Cardiac muscle cell (in vitro differentiated cells and primary cell): Measurements from ENCODE around the gene ZNF579. TPM values are rescaled to one million over a fixed set of nuclear protein-coding genes. Genes with fewer than 3 reads are reported as not detected.

Experiments used
- DNase-seq, 2 donors: peaks; one replicate each; pipeline versions ENCODE4 v3.0.0 to v3.0.0-alpha.2; 2010 to 2017; ENCODE audit warnings: low read depth in 1 of 2, low spot score in 1 of 2
- H3K27ac ChIP-seq: fragments of 200-600 bp; sonication (generic); 2 replicates; pipeline ENCODE4 v1.5.1; 2016
- H3K27me3 ChIP-seq: fragments of 200-600 bp; sonication (generic); 2 replicates; pipeline ENCODE4 v1.6.0; 2016; ENCODE audit warnings: control low read depth
- H3K36me3 ChIP-seq: fragments of 200-600 bp; sonication (generic); 2 replicates; pipeline ENCODE4 v1.5.1; 2016; ENCODE audit warnings: control low read depth
- H3K4me1 ChIP-seq: fragments of 200-600 bp; sonication (generic); 2 replicates; pipeline ENCODE4 v1.8.1; 2017; ENCODE audit warnings: low read depth, mild to moderate bottlenecking, mixed run types
- H3K4me3 ChIP-seq: fragments of 200-600 bp; sonication (generic); 2 replicates; pipeline ENCODE4 v1.5.1; 2016; ENCODE audit warnings: mild to moderate bottlenecking
- H3K9me3 ChIP-seq: fragments of 200-600 bp; sonication (generic); 2 replicates; pipeline ENCODE4 v1.5.1; 2017; ENCODE audit warnings: low read depth, mild to moderate bottlenecking, control low read depth
- polyA plus RNA-seq: library from polyadenylated mRNA; unstranded; fragments of >200 nt; fragmentation: Nextera tagmentation; extraction: Ambion mirVana; gene quantifications from 2 replicates; pipeline ENCODE4 v1.2.1, GENCODE V29; 2016
- total RNA-seq: library from RNA; depleted of rRNA; stranded (reverse); fragments of >200 nt; gene quantifications from 2 replicates; pipeline ENCODE4 v1.2.3, GENCODE V29; 2016
- TF ChIP-seq, protein P1 (sequence below): IDR thresholded peaks from 2 replicates; pipeline ENCODE4 v1.5.1; 2012; ENCODE audit warnings: low read depth, mild to moderate bottlenecking, low read length

ZNF579 gene
- total and polyA plus RNA-seq, 2 experiments from 2014 or later = 10.3 to 14.9 TPM

DNA sequence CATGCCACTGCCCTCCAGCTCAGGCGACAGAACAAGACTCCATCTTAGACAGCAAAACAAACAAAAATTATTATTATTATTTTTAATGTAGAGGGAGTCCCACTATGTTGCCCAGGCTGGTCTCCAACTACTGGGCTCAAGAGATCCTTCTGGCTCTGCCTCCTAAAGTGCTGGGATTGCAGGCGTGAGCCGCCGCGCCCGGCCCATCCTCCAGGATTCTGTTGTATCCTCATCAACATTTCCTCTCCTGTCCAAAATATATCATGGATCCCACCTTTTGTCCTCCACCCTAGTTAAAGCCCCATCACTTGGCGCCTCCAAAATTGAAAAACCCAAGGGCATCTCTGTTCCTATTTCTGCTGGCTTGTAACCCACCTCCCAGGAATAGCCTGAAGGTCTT, 42.5 kb upstream of the ZNF579 start:
- no peak overlapping the region for H3K27ac ChIP-seq
- TF ChIP-seq, protein P1, sequence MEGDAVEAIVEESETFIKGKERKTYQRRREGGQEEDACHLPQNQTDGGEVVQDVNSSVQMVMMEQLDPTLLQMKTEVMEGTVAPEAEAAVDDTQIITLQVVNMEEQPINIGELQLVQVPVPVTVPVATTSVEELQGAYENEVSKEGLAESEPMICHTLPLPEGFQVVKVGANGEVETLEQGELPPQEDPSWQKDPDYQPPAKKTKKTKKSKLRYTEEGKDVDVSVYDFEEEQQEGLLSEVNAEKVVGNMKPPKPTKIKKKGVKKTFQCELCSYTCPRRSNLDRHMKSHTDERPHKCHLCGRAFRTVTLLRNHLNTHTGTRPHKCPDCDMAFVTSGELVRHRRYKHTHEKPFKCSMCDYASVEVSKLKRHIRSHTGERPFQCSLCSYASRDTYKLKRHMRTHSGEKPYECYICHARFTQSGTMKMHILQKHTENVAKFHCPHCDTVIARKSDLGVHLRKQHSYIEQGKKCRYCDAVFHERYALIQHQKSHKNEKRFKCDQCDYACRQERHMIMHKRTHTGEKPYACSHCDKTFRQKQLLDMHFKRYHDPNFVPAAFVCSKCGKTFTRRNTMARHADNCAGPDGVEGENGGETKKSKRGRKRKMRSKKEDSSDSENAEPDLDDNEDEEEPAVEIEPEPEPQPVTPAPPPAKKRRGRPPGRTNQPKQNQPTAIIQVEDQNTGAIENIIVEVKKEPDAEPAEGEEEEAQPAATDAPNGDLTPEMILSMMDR = no peak
- no peaks in the 10 kb centered on the region for H3K9me3 ChIP-seq
- H3K4me1 ChIP-seq = peaks cover 3% of the 10 kb centered on the region
- H3K4me3 ChIP-seq = no peak overlapping the region
- peaks cover 2% of the 10 kb centered on the region for H3K36me3 ChIP-seq
- DNase-seq = no peak
- H3K27me3 ChIP-seq = no peaks in the 10 kb centered on the region

DNA sequence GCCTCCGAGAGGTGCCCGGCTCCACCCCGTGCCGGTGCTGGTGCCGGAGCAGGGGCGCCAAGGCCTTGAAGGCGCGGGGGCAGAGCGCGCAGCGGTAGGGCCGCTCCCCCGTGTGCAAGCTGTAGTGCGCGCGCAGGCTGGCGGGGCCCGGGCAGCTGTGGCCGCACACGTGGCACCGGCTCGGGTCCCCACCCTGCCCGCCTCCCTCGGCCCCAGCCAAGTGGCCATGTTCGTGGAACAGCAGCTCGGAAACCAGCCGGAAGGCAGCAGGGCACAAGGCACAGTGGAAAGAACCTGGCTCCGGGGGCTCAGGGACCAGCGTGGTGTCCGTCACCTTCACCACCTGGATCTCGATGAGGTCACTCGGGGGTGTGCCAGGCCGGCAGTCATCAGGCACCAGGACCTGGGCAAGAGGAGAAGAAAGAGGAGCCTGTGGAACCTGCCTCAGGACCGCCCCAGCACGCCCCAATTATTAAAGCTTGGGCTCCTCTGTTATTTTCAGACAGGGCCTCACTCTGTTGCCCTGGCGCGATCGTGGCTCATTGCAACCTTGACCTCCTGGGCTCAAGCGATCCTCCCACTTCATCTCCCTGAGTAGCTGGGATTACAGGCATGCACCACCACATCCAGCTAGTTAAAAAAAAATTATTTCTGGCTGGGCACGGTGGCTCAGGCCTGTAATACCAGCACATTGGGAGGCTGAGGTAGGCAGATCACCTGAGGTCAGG, 41.8 kb upstream of the ZNF579 start:
- Histone ChIP-seq H3K36me3 (peaks cover 5% of the 10 kb centered on the region), H3K27me3 (no peaks in the 10 kb centered on the region)
- DNase-seq = no peak

DNA sequence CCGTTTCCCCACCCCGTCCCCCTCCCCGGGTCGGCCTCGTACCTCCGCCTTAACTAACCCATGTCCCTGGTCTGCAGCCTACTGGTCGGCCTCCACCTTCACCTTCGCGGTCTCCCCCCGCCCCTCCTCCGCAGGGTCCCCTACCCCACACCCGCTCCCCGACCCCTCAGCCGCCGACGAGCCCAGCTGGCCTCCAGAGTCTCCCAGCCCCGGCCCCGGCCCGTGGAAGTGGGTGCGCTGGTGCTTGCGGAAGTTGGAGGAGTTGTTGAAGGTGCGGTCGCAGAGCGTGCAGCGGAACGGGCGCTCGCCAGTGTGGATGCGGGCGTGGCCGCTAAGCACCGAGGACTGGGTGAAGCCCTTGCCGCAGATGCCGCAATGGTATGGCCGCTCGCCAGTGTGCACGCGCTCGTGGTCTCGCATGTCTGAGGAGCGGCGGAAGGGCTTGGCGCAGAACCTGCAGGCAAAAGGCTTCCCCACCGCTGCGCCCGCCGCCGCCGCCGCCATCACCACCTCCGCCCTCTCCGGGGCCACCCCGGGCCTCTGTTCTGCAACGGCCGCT, 41.1 kb upstream of the ZNF579 start:
- TF ChIP-seq, protein P1 = no peak
- Histone ChIP-seq H3K27me3 (no peaks in the 10 kb centered on the region), H3K4me3 (no peak overlapping the region), H3K9me3 (no peaks in the 10 kb centered on the region), H3K27ac (no peak overlapping the region), H3K4me1 (peaks cover 3% of the 10 kb centered on the region), H3K36me3 (peaks cover 11% of the 10 kb centered on the region)
- DNase-seq = no peak

More for the DNA sequence above, 41.8 kb upstream of the ZNF579 start:
- H3K4me3 ChIP-seq = no peak overlapping the region
- TF ChIP-seq, protein P1 = no peak
- H3K4me1 ChIP-seq = peaks cover 3% of the 10 kb centered on the region
- H3K27ac ChIP-seq = no peak overlapping the region
- no peaks in the 10 kb centered on the region for H3K9me3 ChIP-seq

DNA sequence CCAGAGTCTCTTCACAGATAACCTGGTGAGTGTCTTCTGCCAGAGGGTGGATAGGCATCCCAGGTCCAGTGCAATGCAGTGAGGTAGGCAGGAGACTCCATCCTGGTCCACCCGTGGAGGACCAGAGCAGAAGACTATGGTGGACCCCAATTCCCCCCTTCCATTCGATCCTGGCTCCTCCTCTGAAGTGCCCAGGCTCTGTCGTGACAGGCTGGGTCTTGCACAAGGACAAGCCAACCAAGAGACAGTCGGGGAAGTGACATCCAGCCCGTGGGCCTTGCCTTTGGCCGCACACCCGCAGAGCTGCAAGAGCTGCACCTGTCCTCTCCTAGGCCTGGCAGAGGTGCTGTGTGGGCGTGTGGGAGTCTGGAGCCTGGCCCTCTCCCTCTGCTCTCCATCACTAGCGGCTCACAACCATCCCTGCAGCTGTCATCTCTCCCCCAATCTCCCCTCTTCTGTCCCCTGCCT, 40.6 kb upstream of the ZNF579 start:
- TF ChIP-seq, protein P1 = no peak
- Histone ChIP-seq H3K9me3 (no peaks in the 10 kb centered on the region), H3K4me3 (no peak overlapping the region), H3K36me3 (peaks cover 14% of the 10 kb centered on the region), H3K27ac (no peak overlapping the region), H3K4me1 (peaks cover 3% of the 10 kb centered on the region), H3K27me3 (no peaks in the 10 kb centered on the region)
- DNase-seq = no peak

DNA sequence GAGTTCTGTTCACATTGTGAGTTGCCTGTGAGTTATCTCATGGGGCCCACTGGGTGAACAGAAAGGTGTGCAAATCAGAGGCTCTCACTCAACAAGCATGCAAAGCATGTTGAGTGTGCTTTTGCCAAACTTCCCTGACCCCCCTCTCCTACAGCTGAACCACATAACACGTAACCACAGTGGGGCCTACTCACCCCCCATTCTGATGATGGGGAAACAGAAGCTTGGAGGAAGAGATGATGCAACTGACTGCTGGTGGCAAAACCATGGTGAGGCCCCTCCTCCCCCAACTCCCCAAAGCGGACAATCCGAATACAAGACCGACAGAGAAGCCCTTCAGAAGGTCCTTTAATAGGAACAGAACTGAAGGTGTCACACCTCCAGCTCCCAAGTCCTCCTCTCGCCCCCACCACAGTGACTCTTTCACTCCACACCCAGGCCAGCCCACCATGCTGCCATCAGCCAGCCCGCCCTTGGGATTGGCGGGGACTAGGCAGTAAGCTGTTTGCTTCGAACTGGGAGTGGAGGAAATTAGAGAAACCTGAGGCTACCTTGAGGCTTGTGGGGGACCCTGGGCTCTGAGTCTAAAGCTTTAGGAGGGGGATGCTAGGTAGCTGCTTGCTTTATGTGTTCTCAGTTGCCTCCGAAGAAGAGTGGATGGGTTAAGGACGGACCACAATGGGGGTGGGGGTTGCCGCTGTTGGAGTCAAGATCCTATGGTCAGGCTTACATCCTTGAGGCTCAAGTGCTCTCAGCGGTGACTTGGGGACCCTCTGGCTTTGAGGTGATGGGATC, 40.0 kb upstream of the ZNF579 start:
- Histone ChIP-seq H3K27me3 (no peaks in the 10 kb centered on the region), H3K9me3 (no peaks in the 10 kb centered on the region)
- peak in 1 of 2 donors; percentile 43 for DNase-seq

More for the DNA sequence above, 40.0 kb upstream of the ZNF579 start:
- Histone ChIP-seq H3K4me3 (no peak overlapping the region), H3K36me3 (peaks cover 20% of the 10 kb centered on the region), H3K27ac (no peak overlapping the region), H3K4me1 (peaks cover 3% of the 10 kb centered on the region)
- TF ChIP-seq, protein P1 = no peak
